Stimulated activated naive CD8-positive, alpha-beta T cell treated with anti-CD3 and anti-CD28 coated beads, Interleukin-15, Interleukin-2, amounts not matched to agents 100 U/mL and 50 U/mL, for 24 hours (primary cell): ENCODE data around the gene PTPRG.
"Not testable (repeated sequence)": the region's sequence is repeated elsewhere in the genome, so short reads cannot be mapped to it uniquely, and the experiment has no call there.

ENCODE experiments used
- ATAC-seq: fragments of 150-1000 bp; cut with Tn5 transposase; one replicate; pipeline ENCODE4 v1.10.0; 2021
- DNase-seq: peaks from one replicate; pipeline ENCODE4 v3.0.0; 2021

PTPRG gene

DNA sequence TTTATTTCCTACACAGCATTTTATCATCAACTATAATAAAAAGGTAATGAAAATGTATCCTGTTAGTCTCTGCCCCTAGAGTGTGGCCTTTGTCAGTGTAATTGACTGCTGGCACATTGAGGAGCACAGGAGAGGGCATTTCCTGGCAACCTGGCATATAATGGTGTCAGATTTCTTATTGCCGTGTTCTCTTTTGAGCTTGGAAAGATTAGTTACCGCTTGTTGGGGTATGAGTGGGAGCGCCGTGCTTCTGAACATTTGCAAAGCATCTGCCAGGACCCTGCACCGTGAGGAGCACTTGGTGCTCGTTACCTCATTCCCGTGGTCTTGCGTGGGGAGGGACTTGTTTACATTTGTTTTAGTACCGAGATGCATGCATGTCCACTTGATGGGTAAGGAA lies 124.4 kb downstream of the PTPRG start:
- ATAC-seq (no peak), DNase-seq (no peak)

DNA sequence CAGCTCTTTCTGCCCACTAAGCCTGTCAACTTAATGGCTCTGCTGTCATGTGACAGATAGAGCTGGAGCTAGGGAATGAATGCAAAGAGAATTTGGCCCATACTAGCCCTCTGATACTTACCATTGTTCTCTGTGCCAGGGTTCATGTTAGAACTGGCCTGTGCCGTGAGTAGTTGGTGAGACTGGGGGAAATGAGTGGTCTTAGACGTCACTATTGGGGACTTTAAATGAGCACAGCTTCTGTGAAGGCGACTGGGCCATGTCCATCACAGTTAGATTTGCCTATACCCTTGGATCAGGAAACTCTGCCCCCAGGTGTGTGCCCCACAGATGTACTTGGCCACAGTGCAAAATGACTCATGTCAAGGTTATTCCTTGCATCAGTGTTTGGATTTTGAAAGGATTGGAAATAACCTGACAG lies 124.9 kb downstream of the PTPRG start:
- DNase-seq (no peak), ATAC-seq (no peak)

DNA sequence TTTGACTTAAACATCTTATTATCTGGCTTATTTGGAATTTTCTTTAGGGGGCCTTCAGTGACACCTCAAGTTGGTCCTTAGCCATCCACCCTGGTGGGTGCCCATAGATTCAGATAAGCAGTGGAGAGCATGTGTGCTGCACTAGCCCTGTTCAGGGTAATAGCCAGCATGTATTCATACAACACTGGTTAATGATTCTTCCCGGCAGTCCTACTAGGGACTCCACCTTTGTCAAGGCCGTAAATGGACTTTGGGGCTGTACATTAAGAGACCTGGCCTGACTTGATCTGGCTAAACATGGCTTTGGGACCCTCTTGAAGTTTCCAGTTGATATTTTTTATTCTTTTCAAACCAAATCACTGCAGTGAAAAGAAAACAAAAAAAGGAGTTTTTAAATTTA lies 125.8 kb downstream of the PTPRG start:
- no peak for ATAC-seq

DNA sequence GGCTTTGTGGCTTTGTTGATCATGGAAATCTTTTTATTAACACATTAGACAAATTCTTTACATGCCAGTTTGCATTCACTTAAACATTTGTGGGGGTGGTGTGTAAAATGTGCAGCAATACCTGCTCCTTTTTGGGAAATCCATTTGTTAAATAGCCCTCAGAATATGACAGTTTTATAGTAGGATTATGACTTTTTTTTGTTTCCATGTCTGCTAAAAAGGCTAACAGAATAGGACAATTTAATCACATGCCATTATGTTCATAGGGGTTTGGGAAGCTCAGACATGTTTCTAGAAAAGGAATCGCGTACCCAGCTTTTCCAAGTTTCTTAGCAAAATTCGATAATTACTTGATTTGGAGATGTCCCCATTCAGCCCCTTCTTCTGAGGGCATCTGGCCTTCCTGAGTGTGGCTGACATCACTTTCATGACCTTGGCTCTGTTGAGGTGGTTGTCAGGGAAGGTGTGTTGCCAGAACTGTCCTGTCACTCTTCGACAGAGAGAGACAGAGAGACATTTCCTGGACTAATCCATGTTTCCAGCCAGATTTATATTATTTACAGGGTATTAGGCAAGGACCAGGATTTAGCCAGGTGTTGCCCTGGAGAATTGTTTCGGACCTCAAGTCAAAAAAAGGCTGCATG lies 126.4 kb downstream of the PTPRG start:
- DNase-seq = no peak
- no peak for ATAC-seq

More for the DNA sequence above, 125.8 kb downstream of the PTPRG start:
- DNase-seq = no peak

DNA sequence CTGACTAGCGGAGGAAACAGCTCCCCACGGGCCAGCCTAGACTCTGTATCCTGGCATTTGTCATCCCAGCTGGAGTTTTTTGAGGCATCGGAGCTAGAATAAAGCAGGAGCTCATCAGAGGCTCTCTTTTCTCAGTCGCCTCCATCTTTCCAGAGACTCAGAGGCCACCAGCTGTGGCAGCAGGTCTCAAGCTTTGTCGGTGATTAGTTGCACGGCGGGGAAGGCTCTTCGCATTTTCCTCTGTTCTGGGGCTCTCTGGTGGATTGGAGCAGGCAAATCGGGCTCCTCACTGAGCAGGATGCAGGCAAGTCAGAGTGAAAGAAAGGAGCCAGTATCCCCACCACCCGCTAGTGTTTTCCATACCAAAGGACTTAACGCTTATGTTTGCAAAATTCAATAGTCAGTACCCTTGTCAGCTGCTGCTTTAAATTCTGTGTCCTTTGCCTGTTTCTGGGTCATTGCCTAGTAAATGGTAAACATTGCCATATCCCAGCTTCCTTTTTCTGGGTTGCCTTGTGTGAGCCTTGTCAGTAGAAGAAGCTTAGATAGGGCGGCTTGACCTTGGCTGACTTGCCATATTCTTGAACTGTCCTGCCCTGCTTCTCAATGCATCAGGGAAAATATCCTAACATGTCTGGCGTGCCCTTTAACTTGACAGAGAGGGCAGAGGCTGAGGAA lies 127.1 kb downstream of the PTPRG start:
- DNase-seq = no peak
- no peak for ATAC-seq

DNA sequence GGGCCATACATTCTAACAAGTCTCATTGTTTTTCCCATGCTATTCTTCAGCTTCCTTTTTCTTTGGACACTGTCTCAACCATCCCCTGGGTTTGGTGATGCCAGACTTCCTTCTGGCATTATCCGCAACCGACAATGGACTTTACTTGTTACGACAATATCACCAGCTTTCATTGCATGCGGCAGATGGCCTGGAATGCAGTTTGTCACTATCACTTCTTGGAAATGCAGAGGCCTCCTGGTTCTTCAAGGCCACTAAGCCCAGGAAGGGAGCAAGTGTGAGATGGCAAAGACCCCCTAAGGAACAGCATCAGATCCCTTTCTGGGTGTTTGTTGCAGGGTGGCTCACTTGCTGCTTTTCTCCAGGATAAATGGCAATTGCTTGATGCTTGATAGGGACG lies 128.6 kb downstream of the PTPRG start:
- DNase-seq (no peak), ATAC-seq (no peak)

DNA sequence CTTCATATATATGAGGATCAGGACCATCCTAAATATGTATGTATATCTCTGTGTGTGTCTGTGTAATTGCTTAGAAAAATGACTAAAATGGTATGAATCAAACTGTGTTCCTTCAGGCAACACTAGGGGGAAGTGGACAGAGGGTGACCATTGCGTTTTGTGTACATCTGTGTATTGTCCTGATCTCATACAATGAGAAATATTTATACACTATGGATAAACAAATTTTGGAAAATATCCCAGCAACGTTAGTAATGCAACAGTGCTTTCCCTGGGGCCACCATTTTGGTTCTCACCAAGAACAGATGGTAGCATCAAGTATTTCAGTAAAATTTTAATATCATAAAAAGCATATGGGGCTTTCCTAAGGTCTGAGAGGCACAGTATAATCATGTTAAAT lies 130.1 kb downstream of the PTPRG start:
- ATAC-seq (no peak), DNase-seq (no peak)

DNA sequence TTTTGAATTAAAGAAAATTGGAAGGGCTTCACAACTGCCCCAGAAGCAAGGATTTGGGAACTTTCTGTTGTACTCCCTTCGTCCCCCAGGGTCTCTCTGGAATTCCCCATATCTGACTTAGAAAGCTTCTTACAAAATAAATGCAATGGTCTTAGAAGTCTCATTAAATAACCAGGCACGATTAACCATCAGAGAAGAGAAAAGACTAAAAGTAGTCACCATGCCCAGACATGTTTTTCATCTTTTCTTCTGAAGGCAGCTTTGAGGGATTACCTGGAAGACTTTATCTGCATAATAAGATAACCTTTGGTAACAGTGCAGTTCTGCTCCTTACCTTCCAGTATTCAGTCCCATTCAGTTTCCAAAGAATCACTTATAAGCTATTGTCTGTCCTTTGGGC lies 135.9 kb downstream of the PTPRG start:
- DNase-seq = no peak
- no peak for ATAC-seq

DNA sequence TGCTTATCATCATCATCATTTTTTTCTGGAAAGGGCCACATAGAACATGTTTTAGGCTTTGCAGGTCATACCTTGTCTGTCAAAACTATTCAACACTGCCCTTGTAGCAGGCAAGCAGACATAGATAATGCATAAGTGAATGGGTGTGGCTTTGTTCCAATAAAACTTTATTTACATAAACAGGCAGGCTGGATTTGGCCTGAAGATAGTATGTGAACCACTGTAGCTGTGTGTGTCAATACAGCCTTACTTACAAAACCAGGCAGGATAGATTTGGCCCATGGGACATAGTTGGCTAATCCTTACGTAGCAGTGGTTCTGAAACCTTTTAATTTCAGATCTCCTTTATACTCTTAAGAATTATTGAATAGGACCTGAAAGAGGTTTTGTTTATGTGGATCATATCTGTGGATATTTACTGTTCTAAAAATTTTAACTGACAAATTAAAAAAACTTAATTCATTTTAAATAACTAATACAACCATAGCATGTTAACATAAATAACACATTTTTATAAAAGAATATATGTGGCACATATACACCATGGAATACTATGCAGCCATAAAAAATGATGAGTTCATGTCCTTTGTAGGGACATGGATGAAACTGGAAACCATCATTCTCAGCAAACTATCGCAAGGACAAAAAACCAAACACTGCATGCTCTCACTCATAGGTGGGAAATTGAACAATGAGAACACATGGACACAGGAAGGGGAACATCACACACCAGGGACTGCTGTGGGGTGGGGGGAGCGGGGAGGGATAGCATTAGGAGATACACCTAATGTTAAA lies 137.1 kb downstream of the PTPRG start:
- not testable (repeated sequence) for ATAC-seq

DNA sequence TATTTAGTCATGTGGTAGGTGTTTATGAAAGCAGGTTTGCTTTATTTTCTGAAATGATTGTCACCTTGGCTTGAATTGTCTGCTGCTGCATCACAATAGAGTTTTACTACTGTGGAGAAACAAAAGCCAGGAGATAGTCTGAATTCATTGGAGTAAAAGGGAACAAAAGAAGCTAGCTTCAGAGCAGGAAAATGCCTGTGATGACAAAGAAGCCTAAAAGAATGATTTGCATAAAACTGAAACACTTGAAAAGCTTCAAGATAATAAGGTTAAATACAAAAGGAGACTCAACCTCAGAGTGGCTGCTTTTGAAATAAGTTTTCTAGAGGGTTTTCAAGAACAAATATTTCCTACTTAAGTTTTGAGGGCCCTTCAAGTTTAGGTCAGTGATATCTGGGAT lies 138.3 kb downstream of the PTPRG start:
- no peak for ATAC-seq
- no peak for DNase-seq

More for the DNA sequence above, 137.1 kb downstream of the PTPRG start:
- not testable (repeated sequence) for DNase-seq

DNA sequence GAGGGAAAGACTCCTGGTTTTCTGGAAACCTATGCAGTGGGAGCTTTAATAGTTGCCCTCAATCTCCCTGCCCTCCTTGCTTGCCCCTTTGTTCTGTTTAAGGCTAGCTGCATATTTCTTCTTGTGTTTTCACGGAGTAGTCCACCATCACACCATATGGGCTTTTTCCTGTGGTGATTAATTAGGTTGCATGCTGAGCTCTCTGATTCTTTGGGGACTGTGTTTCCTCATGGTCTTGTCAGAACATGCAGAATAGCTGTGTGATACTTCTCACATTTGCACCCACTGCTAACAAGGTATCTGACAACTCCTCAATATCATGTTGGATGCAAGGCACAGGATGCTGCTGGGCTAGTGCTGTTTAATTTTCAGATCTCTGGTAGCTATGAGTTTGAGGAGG lies 139.6 kb downstream of the PTPRG start:
- ATAC-seq (no peak), DNase-seq (no peak)

DNA sequence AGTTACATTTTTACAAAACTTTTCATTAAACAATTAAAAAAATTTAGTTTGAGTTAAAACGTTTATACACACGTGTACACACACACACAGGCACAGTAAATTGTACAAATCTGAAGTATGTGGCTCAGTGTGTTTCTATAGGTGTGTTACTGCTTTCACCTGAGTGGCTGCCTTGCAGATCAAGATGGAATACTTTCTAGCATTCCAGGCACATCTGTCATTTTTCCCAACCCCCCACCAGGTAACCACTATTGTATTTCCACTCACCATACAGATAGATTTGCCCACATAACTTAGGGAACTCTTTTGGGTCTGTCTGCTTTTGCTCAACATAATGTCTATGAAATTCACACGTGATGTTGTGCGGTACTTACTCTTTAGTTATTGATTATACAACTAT lies 141.1 kb downstream of the PTPRG start:
- ATAC-seq (no peak), DNase-seq (no peak)

DNA sequence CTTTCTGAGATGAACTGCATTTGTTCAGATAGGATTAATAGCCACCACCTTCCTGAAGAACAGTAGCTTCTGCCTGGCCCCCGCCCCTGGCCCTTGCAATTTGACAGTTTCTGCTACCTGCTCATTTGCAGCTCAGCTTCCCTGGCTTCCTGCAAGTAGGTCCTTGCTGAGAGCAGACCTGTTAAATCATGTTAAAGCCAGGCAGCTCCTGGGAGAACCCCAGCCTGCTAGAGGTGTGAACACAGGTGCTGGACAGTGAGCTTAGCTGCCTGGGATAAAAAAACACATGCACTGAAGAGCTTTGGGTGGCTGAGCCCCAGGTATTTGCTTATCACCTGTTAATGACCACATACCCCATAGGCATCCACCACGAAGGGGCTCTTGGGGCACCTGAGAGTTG lies 143.4 kb downstream of the PTPRG start:
- DNase-seq = no peak
- no peak for ATAC-seq

DNA sequence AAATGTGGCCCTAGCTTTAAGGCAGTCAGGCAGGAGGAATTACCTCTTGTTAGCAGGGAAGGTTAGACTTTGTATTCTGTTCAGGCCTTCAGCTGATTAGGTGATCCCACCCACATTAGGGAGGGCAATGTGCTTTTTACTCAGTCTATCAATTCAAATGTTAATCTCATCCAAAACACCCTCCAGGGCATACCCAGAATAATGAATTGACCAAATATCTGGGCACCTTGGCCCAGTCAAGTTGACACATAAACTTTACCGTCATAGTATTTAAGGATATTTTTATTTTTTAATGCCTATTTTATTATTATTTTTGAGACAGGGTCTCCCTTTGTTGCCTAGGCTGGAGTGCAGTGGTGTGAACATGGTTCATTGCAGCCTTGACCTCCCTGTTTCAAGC lies 146.1 kb downstream of the PTPRG start:
- no peak for DNase-seq
- no peak for ATAC-seq

DNA sequence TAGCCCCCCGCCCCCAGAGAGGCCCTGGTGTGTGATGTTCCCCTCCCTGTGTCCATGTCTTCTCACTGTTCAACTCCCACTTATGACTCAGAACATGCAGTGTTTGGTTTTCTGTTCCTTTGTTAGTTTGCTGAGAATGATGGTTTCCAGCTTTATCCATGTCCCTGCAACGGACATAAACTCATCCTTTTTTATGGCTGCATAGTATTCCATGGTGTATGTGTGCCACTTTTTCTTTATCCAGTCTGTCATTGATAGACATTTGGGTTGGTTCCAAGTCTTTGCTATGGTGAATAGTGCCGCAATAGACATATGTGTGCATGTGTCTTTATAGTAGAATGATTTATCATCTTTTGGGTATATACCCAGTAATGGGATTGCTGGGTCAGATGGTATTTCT lies 149.5 kb downstream of the PTPRG start:
- not testable (repeated sequence) for DNase-seq

DNA sequence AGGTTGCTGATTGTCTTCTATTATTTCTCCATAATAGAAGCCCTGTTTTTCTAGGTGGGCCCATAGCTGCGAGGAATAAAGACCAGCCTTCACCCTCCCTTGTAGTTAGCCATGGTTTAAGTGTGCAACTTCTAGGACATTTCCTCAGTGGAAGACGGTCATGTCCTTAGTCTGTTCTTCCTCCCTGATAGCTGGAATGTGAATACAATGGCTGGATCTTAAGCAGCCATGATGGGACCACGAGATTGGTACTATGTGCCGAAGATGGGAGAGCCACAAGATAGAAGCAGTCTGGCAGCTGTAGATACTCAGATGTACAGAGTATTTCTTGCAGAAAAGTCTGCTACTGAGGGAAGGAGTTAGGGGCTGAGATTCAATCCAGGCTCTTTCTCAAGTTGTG lies 152.9 kb downstream of the PTPRG start:
- DNase-seq (no peak), ATAC-seq (no peak)

More for the DNA sequence above, 149.5 kb downstream of the PTPRG start:
- not testable (repeated sequence) for ATAC-seq

DNA sequence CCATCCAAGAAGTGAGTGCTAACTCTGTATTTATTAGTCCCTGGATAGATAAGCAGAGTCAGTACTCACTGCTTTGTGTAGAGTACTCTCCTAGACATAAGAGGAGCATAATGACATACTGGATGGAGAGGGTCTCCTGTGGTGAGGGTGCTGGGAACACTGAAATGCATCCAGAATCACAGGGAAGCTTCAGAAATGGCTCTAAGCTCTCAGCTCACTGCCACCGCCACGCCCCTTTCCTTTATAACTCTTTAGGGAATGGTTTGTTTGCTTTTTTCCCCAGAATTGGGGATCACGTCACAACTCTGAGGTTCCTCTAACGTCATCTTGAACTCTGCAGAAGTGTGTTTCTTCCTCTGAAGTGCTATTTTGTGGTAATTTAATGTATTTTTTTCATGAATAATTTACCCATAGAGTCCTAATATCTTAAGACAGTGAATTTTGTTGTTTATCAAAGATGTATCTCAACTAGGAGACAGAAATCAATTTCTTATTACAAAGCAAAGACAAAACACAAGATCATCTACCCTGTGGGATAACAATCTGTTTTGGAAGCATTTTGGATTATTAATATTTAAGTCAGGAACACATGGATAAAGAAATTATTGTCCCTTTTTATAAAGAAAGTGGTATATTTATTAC lies 154.6 kb downstream of the PTPRG start:
- no peak for ATAC-seq
- DNase-seq = no peak

DNA sequence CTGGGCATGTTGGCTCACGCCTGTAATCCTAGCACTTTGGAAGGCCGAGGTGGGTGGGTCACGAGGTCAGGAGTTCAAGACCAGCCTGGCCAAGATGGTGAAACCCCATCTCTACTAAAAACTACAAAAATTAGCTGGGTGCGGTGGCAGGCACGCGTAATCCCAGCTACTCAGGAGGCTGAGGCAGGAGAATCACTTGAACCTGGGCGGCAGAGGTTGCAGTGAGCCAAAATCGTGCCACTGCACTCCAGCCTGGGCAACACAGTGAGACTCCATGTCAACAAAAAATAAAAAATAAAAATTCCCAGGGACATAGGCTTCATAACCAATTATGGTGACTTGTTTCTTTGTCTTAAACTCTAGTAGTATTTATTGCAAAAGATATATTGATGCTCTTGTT lies 155.3 kb downstream of the PTPRG start:
- DNase-seq, ATAC-seq: not testable (repeated sequence)

DNA sequence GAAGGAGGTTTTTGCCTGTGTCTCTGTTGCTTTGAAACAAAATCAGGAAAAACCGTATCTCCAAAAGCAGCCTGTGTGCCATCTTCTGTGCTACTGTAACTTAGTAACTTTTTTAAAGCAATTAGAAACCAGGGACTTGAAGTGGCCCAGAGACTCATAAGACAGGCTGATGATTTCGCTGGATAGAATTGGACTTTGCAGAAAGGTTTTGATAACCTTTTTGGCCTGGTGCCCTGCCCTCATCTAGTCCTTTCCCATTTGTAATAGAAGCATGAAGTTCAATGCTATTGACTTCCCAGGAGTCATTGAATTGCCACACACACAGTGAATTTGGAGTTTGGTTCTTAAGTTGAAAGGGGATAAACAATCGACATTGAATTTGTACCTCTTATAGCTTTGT lies 157.2 kb downstream of the PTPRG start:
- no peak for DNase-seq
- ATAC-seq = no peak

DNA sequence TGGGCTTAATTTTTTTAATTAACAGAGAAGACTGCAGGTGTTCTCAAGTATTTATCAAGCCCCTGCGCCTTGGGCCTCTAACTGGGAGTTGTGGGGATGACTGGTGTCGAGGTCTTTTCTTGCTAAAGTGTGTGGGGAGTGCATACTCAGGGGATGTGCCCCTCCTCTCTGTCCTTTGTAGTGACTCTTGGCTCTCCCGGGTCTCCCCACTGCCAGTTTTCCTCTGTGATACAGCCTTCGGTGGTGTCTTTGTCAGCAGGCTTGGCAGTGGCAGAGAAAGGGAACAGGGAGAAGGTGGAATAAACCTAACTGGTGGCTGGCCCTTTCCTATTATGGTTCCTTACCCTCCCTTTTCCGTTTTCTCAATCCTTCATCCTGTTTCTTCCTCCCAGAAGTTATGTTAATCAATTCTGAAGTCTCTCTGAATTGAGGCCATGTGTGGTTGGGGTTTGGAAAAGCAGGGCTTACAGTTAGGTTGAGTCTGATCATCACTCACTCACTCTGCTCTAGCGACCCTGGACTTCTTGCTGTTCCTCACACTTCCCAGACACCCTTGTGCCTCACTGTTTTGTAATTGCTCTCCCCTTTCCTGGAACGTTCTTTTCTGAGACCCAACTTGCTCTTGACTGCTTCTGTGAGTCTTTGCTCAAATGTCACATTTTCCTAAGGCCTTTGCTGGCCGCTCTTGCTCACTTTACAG lies 158.1 kb downstream of the PTPRG start:
- ATAC-seq = no peak

DNA sequence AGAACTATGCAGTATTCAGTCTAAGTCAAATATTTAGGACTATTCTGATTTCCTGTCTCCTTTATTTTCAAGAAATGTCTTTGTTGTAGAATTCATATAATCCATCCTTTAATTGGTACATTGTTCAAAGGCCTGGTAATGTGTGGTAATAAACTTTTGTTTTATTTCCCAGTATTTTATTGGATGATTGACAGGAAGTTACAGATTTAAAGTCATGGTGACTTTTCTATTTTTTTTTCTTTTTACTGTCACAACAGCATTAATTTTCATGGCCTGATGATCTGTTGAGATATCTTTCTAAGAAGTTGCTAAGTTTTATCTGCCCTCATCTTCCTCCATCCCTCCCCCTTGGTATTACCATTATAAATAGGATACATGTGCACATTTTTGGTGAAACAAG lies 161.7 kb downstream of the PTPRG start:
- DNase-seq (no peak), ATAC-seq (no peak)

More for the DNA sequence above, 158.1 kb downstream of the PTPRG start:
- DNase-seq = no peak

DNA sequence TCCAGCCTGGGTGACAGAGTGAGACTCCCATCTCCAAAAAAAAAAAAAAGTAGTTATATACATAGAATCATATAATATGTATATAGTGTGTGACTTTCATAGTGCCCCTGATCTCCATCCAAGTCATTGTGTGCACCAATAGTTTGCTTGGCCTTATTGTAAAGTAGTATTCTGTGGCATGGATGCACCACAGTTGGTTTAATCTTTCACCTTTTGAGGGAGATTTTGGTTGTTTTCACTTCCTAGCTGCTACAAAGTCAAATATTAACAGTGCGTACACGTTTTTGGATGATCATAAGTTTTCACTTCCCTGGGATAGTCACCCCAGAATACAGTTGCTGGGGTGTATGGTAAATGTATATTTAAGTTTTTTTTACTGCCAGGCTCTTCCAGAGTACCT lies 162.8 kb downstream of the PTPRG start:
- no peak for DNase-seq
- no peak for ATAC-seq
